Stimulated activated CD8-positive, alpha-beta memory T cell treated with anti-CD3 and anti-CD28 coated beads, Interleukin-2, amount 100 ng/mL, for 48 hours (primary cell): ENCODE data around the gene GPR162.

Source experiments
- DNase-seq, 2 donors: peaks; one replicate each; pipeline ENCODE4 v3.0.0-alpha.2; 2020; ENCODE audit warnings: low read depth in 2 of 2

Gene GPR162, protein sequence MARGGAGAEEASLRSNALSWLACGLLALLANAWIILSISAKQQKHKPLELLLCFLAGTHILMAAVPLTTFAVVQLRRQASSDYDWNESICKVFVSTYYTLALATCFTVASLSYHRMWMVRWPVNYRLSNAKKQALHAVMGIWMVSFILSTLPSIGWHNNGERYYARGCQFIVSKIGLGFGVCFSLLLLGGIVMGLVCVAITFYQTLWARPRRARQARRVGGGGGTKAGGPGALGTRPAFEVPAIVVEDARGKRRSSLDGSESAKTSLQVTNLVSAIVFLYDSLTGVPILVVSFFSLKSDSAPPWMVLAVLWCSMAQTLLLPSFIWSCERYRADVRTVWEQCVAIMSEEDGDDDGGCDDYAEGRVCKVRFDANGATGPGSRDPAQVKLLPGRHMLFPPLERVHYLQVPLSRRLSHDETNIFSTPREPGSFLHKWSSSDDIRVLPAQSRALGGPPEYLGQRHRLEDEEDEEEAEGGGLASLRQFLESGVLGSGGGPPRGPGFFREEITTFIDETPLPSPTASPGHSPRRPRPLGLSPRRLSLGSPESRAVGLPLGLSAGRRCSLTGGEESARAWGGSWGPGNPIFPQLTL

GRCh38 chr12:6821591-6822425, at the start of gene GPR162:
Gene GPR162, plus strand, starts transcription at chr12:6821821. Its CDS starts 2,078 bp downstream, at chr12:6823899.
- DNase-seq, result no peak

DNA sequence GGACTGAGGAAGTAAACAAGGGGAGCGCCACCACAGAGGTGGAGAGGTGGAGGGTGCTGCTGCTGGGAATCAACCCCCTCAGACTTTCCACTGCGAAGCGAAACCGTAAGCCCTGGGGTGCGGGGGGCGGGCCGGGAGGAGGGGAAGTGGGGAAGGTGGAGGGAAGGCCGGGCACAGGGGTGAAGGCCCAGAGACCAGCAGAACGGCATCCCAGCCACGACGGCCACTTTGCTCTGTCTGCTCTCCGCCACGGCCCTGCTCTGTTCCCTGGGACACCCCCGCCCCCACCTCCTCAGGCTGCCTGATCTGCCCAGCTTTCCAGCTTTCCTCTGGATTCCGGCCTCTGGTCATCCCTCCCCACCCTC, 49.3 kb upstream of the GPR162 start, which contains the start of gene LAG3:
TSS of gene LAG3 (plus strand) at position 190 of the 365 bp plus-strand sequence. CDS start 333 bp downstream, outside the sequence.
- peak; percentile 72 to 76 for DNase-seq

DNA sequence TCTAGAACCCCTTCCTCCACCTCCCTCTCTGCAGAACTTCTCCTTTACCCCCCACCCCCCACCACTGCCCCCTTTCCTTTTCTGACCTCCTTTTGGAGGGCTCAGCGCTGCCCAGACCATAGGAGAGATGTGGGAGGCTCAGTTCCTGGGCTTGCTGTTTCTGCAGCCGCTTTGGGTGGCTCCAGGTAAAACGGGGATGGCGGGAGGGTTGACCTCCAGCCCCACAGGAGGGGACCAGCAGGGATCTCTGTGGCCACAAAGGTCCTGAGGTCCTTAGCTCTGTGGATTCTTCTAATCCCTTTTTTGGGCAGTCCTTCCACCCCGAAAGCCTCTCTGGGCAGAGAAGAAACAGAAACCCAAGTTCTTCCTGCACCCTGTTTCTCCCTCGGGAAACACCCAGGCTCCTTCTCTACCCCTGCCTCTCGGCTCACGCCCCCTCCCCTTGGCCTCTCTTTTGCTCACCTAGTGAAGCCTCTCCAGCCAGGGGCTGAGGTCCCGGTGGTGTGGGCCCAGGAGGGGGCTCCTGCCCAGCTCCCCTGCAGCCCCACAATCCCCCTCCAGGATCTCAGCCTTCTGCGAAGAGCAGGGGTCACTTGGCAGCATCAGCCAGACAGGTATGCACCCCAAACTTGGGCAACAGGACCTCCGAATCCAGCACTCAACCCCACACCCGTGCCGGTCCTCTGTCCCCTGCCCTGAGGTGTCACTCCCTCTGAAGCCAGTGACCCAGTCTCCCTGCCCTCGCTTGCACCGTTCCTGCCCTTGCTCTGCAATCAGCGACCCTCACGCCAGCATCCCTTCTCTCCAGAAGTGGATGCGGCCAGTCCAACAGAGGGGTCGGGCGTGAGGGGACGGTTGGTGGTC, 48.7 kb upstream of the GPR162 start:
- no peak for DNase-seq

DNA sequence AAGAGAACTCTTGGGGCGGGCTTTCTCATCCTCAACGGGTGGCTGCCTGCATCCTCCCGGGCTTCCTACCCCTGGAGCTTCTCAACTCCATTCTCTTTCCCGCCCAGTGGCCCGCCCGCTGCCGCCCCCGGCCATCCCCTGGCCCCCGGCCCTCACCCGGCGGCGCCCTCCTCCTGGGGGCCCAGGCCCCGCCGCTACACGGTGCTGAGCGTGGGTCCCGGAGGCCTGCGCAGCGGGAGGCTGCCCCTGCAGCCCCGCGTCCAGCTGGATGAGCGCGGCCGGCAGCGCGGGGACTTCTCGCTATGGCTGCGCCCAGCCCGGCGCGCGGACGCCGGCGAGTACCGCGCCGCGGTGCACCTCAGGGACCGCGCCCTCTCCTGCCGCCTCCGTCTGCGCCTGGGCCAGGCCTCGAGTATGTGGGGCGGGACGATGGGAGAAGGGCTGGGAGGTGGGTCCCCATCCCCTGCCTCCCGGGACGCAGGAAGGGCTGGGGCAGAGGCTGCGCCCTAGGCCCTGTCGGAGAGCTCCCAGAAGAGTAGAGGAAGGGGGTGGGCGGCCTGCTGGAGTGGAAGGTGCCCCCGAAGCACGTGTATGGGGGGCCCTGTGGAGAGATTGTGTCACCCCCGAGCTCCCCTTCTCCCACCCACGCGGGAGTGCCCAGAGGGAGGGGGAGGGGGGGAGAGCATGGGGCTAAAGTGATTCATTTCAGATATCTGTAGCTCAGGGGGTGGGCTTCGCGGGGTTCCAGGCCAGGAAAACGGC, 47.9 kb upstream of the GPR162 start:
- peak; percentile 73 to 78 for DNase-seq

- DNase-seq, result no peak
Observed at GRCh38 chr12:6774499-6775062, 47.0 kb upstream of the GPR162 start.

- DNase-seq, result no peak
Observed at GRCh38 chr12:6775185-6776174, 46.1 kb upstream of the GPR162 start.

- no peak for DNase-seq
Observed at GRCh38 chr12:6777386-6777785, 44.2 kb upstream of the GPR162 start.

- no peak for DNase-seq
Observed at GRCh38 chr12:6778217-6778573, 43.4 kb upstream of the GPR162 start.

DNA sequence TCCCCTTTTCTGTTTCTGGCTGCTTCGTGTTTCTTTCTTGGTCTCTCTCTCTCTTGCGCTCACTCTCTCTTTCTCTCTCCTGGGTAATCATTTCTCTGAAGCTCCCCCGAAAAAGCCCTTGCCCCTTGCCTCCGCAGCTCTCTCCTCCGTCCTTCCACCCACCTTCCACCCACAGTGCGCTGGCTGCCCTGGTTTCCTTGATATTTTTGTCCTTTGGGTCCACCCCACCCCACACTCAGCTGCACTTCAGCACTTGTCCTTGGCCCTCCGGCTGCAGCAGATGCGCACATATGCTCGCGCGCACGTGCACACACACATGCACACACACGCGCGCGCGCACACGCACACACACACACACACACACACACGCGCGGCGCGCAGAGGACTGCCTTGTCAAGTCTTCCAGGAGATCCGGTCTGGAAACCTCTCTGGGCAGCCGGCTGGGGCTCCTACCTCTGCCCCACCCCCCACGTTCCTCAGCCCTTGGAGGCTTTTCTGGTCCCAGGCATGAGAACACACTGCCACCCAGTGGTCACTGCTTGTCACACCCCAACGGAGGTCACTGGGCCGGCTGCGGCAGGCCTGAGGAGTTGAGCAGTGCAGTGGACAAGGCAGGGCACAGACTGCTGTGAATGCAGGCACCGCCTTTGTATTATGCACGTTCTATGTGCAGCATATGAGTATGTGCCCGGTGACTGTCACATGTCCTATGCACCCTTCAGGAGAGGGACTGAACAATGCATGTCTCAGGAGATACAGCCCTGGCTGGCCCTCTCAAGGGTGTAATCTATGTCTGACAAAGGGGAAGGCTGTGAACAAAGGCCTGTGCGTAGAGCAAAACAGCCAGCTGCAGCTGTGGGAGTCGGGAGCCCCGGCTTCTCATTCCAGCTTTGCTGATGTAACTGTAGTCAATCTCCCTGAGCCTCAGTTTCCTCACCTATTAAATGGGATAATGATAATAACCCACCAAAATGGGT, 42.8 kb upstream of the GPR162 start:
- DNase-seq, result peak; percentile 85 to 86

DNA sequence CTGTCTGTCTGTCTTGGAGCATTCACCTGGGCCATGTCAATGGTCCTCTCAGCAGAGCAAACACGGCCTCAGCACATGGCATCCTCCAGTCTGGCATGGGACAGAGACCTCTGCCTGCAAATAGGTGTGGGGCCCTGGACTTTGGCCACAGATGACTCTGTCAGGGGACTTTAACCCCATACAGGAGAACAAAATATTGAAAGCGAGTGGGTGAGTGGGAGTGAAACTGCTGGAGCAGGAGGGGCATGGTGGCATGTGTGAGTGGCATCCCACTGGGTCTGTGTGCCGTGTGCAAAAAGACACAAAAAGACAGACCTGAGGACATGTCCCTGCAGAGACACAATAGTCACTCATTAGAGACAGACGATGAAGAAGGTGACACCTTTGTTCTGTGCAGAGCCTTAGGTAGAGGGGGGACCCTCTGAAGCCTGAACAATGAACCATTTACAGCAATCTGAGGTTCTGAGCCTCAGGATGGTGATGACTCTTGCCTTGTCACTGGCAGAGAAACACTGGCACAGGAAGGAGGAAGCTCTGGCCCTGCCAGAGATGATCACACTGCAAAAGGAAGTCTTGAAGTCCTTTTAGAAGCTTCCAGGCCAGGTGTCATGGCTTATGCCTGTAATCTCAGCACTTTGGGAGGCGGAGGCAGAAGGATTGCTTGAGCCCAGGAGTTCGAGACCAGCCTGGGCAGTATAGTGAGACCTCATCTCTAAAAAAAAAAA, 41.8 kb upstream of the GPR162 start:
- DNase-seq, result no peak

DNA sequence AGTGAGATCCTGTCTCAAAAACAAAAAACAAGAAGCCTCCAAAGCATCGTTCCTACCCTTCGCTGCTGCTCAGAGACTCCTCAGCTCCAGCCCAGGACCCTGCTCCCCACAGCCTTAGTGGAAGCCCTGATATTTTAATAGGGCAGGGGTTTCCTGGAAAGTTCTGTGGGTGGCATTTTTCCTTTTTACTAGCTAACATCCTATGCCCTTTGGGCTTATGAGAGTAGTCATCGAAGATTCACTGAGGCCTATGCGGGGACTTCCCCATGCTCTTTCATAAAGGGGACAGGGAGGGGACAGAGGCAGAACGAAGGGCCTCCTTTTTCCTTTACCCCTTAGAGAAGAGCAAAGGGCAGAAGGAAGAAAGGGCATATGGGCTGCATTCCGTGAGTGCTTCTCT, 41.0 kb upstream of the GPR162 start:
- DNase-seq, result no peak

DNA sequence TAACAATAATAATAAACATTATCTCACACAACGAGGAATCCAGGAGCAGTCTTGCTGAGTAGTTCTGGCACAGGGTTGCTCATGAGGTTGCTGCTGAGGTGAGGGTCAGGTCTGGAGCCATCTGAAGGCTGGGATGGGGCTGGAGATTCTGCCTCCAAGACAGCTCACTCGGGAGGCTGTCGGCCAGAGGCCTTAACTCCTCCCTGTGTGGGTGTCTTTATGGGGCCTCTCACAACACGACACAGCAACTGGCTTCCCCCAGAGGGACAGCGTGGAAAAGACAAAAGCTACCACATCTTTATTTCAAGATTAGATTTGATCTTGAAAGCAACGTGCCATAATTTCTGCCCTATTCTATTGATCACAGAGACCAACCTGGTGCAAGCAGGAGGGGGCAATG, 39.5 kb upstream of the GPR162 start:
- no peak for DNase-seq

DNA sequence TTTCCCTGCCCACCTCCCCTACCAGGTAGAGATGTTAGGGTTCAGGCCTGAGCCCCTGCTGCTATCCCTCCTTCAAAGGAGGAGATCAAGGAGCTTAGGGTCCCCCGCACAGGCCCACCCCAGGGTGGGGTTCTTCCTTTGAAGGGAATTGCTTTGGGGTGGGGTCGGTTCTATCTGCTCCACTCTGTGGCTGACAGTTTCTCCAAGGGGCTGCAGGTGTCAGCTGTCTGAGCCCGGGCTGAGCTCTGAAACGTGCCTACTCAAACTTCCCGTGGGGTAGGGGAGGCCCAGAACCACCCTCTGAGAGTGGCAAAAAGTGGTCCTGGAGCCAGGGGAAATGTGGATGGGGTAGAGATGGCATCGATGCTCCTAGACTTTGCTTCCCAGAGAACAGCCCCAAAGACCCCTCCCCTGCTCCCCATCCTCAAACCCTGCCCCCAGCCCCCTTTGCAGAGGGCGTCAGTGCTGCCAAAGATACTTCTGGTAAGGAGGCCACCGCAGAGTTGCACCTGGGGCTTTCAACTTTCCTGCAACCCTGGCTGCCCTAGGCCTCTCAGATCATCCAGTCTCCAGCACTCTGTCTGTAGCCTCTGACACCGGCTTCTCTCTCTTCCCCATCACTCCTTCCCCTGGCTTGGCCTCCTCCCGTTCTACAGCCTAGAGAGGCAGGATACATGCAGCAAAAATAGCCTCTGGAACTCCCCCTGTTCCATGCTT, 38.6 kb upstream of the GPR162 start:
- no peak for DNase-seq

- DNase-seq, result no peak
Observed at GRCh38 chr12:6783828-6784227, 37.8 kb upstream of the GPR162 start.

- no peak for DNase-seq
Observed at GRCh38 chr12:6784296-6784695, 37.3 kb upstream of the GPR162 start.

DNA sequence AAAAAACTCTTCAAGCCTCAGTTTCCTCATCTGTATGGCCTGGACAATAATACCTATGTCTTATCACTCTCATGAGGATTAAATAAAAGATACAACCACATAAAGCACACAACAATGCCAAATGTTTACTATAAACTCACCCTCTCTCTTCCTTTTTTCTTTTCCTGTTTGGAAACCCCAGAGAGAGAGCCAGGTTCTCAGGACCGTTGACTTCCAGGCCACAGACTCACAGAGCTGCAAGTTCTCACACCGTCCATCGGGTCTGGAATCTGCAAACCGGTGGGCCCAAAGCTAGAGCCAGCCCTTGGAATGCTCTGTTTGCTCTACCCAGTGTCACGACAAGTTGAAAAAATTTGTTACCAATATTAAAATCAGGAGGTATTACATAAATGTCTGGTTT, 36.9 kb upstream of the GPR162 start:
- no peak for DNase-seq
